Measurements from ENCODE around the gene HNMT.

DNA sequence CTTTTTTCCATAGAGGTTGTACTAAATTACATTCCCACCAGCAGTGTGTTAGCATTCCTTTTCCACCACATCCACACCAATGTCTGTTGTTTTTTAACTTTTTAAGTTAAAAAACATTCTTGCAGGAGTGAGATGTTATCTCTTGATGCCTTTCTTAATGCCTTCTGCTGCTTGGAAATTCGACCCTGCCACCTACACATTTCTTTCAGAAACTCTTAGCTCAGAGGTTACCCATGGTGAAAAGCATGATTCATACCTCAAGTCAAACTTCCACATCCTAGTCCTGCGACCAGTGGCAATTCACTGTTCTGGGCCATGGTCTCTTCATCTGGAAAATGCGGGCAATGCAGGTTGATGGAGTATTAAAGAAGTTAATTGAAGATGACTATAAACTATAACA is 12.7 kb upstream of the HNMT start:
- no peak for TF ChIP-seq BORCS8-MEF2B (CRISPR knock-in tag; IDR thresholded peaks at IDR 0.05)
- no peak for TF ChIP-seq CEBPB (IDR thresholded peaks at IDR 0.05; ENCODE audit: borderline replicate concordance, low read depth, low read length)
- no peak for TF ChIP-seq POLR2A (IDR thresholded peaks at IDR 0.05; ENCODE audit: insufficient read depth in 1 of 2, low read depth in 2 of 2, low read length in 2 of 2)
- no peak for TF ChIP-seq ZNF780A (CRISPR knock-in tag; IDR thresholded peaks at IDR 0.05)
- no peak for TF ChIP-seq ZNF577 (CRISPR knock-in tag; IDR thresholded peaks at IDR 0.05; ENCODE audit: borderline replicate concordance, low read depth)
- no peak for TF ChIP-seq MTF2 (CRISPR knock-in tag; IDR thresholded peaks at IDR 0.05; ENCODE audit: borderline replicate concordance)
- no peak for TF ChIP-seq TP53 (CRISPR knock-in tag; conservative IDR thresholded peaks at IDR 0.05)
- TF ChIP-seq NBN (conservative IDR thresholded peaks at IDR 0.05) = no peak
- no peak for TF ChIP-seq FOXA1 (IDR thresholded peaks at IDR 0.05)
- TF ChIP-seq FOXA1 (CRISPR knock-in tag; IDR thresholded peaks at IDR 0.05) = no peak
- TF ChIP-seq, protein P1, sequence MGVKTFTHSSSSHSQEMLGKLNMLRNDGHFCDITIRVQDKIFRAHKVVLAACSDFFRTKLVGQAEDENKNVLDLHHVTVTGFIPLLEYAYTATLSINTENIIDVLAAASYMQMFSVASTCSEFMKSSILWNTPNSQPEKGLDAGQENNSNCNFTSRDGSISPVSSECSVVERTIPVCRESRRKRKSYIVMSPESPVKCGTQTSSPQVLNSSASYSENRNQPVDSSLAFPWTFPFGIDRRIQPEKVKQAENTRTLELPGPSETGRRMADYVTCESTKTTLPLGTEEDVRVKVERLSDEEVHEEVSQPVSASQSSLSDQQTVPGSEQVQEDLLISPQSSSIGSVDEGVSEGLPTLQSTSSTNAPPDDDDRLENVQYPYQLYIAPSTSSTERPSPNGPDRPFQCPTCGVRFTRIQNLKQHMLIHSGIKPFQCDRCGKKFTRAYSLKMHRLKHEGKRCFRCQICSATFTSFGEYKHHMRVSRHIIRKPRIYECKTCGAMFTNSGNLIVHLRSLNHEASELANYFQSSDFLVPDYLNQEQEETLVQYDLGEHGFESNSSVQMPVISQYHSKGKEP (CRISPR knock-in tag; IDR thresholded peaks at IDR 0.05) = no peak
- TF ChIP-seq ZNF775 (CRISPR knock-in tag; IDR thresholded peaks at IDR 0.05; ENCODE audit: borderline replicate concordance) = no peak
- TF ChIP-seq ZC3H4 (CRISPR knock-in tag; IDR thresholded peaks at IDR 0.05; ENCODE audit: borderline replicate concordance) = no peak

All from HepG2 (cell line).